SK-N-MC (cell line): ENCODE results near the gene DDX4.

Experiments used
- EZH2 ChIP-seq: fragments of 200-600 bp; sonication (generic); IDR thresholded peaks from one replicate; pipeline ENCODE4 v1.6.1; 2017; ENCODE audit warnings: antibody characterized with exemption
- POLR2AphosphoS5 ChIP-seq: IDR thresholded peaks from 2 replicates; pipeline ENCODE4 v1.6.1; 2012; ENCODE audit warnings: mild to moderate bottlenecking, low read depth, low read length, borderline replicate concordance

- no peak for TF ChIP-seq POLR2AphosphoS5
- no peak for TF ChIP-seq EZH2
These were observed 36.3 kb upstream of the DDX4 start for GRCh38 chr5:55701462-55702103.
